ENCODE results near the gene OR10G3.

The OR10G3 gene

DNA sequence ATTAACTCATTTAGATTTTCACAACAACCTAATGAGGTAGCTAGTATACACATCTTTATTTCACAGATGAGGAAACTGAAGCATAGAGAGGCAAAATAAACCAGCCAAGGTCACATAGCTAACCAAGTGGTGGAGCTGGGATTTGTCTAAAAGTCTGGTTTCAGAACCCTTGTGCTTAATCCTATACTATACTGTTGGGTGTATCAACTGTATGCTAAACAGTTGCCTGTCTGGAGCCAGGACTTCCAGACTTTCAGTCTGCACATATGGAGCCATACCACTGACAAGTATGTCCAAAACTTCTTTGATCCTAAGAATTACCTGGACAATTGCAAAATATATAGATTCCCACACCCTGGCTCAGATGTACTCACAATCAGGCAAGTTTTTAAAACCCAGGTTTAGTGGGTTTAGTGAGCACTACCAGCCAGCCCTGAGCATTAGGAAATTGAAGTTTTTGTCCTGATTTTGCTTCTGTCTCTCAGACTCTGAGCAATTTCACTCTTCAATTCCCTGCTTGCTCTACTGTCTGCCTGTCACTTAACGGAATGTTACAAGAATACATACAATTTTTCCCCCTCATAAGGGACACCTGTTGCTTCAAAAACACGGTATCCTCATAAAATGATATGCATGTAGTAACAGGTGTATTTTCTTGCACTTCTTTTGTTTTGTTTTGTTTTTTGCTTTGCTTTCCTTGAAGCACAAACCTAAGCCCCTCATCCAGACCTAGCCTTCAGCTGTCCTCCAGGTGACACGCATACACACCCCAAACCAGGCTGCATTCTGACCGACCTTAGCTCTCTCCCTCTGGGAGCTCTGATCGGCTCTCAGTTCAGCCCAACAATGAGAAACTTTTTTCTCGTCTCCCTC, 44.1 kb downstream of the OR10G3 start:
- no peak overlapping the region for H3K4me3 ChIP-seq (ENCODE audit: low read depth, low read length)
- TF ChIP-seq CTCF (IDR thresholded peaks at IDR 0.05; ENCODE audit: insufficient read depth, low read depth, low read length, missing control alignments): no peak
- no peak for DNase-seq (ENCODE audit: low read depth)

DNA sequence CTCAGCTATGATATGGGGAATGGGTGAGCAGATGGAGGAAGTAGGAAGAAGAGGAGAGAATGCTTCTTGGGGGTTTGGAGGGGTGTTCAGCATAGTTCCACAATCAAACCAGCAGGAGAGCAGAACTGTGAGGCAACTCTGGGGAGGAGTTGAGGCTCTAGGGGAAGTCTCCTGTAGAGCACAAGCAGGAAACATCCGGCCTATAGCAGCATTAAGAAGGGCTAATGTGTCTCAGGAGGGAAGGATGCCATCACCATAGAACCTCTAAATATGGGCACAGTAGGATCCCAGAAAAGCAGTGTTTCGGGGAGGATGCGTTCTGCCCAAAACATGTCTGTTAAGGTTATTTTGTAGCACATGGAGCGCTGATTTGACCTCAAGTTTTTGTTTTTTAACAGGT, 45.3 kb downstream of the OR10G3 start:
- no peak overlapping the region for H3K4me3 ChIP-seq (ENCODE audit: low read depth, low read length)
- no peak for TF ChIP-seq CTCF (IDR thresholded peaks at IDR 0.05; ENCODE audit: insufficient read depth, low read depth, low read length, missing control alignments)
- no peak for DNase-seq (ENCODE audit: low read depth)

DNA sequence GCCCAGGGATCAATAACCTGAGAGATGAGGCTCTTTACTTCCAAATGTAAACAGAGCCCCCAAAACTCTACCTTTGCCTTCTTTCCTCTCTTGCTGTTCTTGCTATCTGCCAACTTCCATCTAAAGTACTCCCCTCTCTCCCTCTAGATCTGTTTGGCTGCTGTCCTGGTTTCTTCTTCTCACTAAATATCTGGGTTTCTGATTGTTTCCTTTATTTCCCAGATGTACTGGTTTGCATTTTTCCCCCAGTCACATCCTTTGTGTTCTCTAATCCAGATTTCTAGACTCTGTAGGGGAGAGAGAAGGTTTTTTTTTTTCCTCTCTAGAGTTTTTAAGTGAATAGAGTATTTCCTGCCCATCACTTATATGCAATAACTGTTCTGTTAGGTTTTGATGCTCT, 46.6 kb downstream of the OR10G3 start:
- no peak for TF ChIP-seq CTCF (IDR thresholded peaks at IDR 0.05; ENCODE audit: insufficient read depth, low read depth, low read length, missing control alignments)
- H3K4me3 ChIP-seq (ENCODE audit: low read depth, low read length): no peak overlapping the region
- DNase-seq (ENCODE audit: low read depth): no peak

- DNase-seq (ENCODE audit: low read depth): no peak
- H3K4me3 ChIP-seq (ENCODE audit: low read depth, low read length): no peak overlapping the region
- TF ChIP-seq CTCF (IDR thresholded peaks at IDR 0.05; ENCODE audit: insufficient read depth, low read depth, low read length, missing control alignments): no peak
Measured at GRCh38 chr14:21529515-21529914, 50.4 kb downstream of the OR10G3 start.

GRCh38 chr14:21528381-21529348, 51.2 kb downstream of the OR10G3 start:
- H3K4me3 ChIP-seq (ENCODE audit: low read depth, low read length): no peak overlapping the region
- no peak for TF ChIP-seq CTCF (IDR thresholded peaks at IDR 0.05; ENCODE audit: insufficient read depth, low read depth, low read length, missing control alignments)
- DNase-seq (ENCODE audit: low read depth): no peak

- no peak for TF ChIP-seq CTCF (IDR thresholded peaks at IDR 0.05; ENCODE audit: insufficient read depth, low read depth, low read length, missing control alignments)
- DNase-seq (ENCODE audit: low read depth): no peak
- H3K4me3 ChIP-seq (ENCODE audit: low read depth, low read length): no peak overlapping the region
Measured at GRCh38 chr14:21527318-21527679, 52.6 kb downstream of the OR10G3 start.
